A673 (cell line): ENCODE measurements around the gene MYEOV. TPM values are rescaled to one million over a fixed set of nuclear protein-coding genes. Genes with fewer than 3 reads are reported as not detected.
A peak's percentile ranks its signal among the peaks of the same experiment; 100 is the strongest.

Source experiments
- BruUV-seq: library from RNA; stranded (reverse); fragments of 400-500 nt; replicated peaks from 2 replicates; lab custom pipeline; 2021; lab: Mats Ljungman, UMichigan
- CTCF ChIA-PET: fragments of 300-600 bp; sonication (Branson Sonifier 250); formaldehyde crosslinking; loops from one replicate; lab custom pipeline; 2022; ENCODE audit warnings: antibody characterized with exemption; lab: Charles Lee
- POLR2A ChIA-PET: fragments of 300-600 bp; sonication (Branson Sonifier 250); formaldehyde crosslinking; loops from one replicate; lab custom pipeline; 2022; ENCODE audit warnings: antibody characterized with exemption; ENCODE audit not compliant: low non-redundant PET; lab: Charles Lee
- DNase-seq: peaks from one replicate; pipeline ENCODE4 v3.0.0-alpha.2; 2015; ENCODE audit warnings: low spot score
- H3K27ac ChIP-seq: fragments of 200-600 bp; sonication (generic); 2 replicates; pipeline ENCODE4 v1.5.1; 2016; ENCODE audit warnings: mixed run types, low read depth, mild to moderate bottlenecking, mixed read lengths, antibody characterized with exemption, low read length; ENCODE audit not compliant: poor library complexity, severe bottlenecking
- H3K27me3 ChIP-seq: fragments of 200-600 bp; sonication (generic); replicated peaks from 2 replicates; pipeline ENCODE4 v1.6.1; 2017; ENCODE audit warnings: mixed run types, low read depth, mild to moderate bottlenecking, mixed read lengths, antibody characterized with exemption, low read length; ENCODE audit not compliant: insufficient read depth, poor library complexity
- H3K36me3 ChIP-seq: fragments of 200-600 bp; sonication (generic); 2 replicates; pipeline ENCODE4 v1.6.1; 2016; ENCODE audit warnings: mixed run types, mild to moderate bottlenecking, mixed read lengths, antibody characterized with exemption, low read length; ENCODE audit not compliant: insufficient read depth, poor library complexity, severe bottlenecking
- H3K4me1 ChIP-seq: fragments of 200-600 bp; sonication (generic); 2 replicates; pipeline ENCODE4 v1.6.1; 2017; ENCODE audit warnings: mixed run types, mild to moderate bottlenecking, mixed read lengths, antibody characterized with exemption, low read length; ENCODE audit not compliant: insufficient read depth, poor library complexity, severe bottlenecking
- H3K4me3 ChIP-seq: fragments of 200-600 bp; sonication (generic); 2 replicates; pipeline ENCODE4 v1.5.1; 2016; ENCODE audit warnings: low read depth, mixed run types, mild to moderate bottlenecking, mixed read lengths, low read length; ENCODE audit not compliant: poor library complexity, severe bottlenecking
- H3K9me3 ChIP-seq: fragments of 200-600 bp; sonication (generic); 2 replicates; pipeline ENCODE4 v1.6.1; 2016; ENCODE audit warnings: mixed run types, low read depth, mild to moderate bottlenecking, mixed read lengths, antibody characterized with exemption, low read length; ENCODE audit not compliant: poor library complexity, severe bottlenecking
- EZH2 ChIP-seq: fragments of 200-600 bp; sonication (generic); IDR thresholded peaks from 2 replicates; pipeline ENCODE4 v1.6.1; 2017; ENCODE audit warnings: borderline replicate concordance, low read depth, mild to moderate bottlenecking, mixed read lengths, antibody characterized with exemption, low read length; ENCODE audit not compliant: poor library complexity, severe bottlenecking
- intact Hi-C: fragments of 100-400 bp; cut with micrococcal nuclease; formaldehyde crosslinking; loops from one replicate; pipeline ENCODE4 v1.10.0; 2022; ENCODE audit not compliant: unreplicated experiment
- total RNA-seq: library from RNA; stranded (reverse); gene quantifications from 2 replicates; pipeline ENCODE4 v1.2.3, GENCODE V29; 2021
- TF ChIP-seq, protein P1 (sequence below): fragments of 300-800, 200-600 bp; sonication (generic); conservative IDR thresholded peaks from 2 replicates; pipeline ENCODE4 v1.5.1; 2017; ENCODE audit warnings: low read depth, mild to moderate bottlenecking, antibody characterized with exemption, low read length, moderate library complexity, mixed read lengths

Gene MYEOV
- total RNA-seq, 1 experiment from 2014 or later, result 174 TPM

DNA sequence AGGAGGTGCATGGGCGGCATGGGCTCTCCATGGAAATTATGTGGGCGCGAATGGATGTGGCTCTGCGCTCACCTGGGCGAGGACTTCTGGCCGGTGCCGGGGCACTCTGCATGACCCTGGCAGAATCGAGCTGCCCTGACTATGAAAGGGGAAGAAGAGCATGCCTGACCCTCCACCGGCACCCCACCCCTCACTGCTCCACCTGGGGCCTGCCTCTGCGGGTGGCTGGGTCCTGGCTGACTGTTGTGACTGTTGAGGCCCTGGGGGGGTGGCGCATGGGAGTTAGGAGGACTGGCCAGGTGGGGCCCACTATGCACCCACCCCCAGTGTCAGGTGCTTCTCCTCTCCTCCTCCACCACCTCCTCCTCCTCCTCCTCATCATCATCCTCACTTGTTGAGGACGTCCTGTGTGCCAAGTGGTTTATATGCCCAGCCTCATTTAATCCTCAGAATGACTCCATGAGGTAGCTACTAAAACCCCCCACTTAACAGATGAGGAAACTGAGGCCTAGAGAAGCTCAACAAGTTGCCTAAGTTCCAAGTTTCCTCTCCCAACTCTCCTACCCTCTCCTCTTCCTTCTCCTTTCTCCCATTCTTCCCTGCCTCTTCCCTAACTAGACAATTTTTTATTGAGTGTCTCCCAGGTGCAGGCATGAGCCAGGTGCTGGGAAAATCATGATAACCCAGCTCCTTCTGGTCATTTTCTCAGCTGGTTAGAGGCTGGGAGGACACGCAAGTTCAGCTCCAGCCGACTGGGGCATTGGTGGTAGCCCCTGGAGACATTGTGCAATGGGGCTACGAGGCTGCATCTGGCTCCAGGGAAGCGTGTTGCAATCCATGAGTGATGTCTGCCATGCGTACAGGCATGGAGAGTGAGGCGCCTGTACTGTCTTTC, 2.3 kb downstream of the MYEOV start:
- BruUV-seq, result no TSS peak
- Histone ChIP-seq H3K9me3 (no peaks in the 10 kb centered on the region), H3K36me3 (peaks cover 52% of the 10 kb centered on the region), H3K27ac (peak overlapping the region; percentile 92), H3K27me3 (no peaks in the 10 kb centered on the region), H3K4me3 (peak overlapping the region; percentile 77), H3K4me1 (peaks cover 65% of the 10 kb centered on the region)
- ChIA-PET POLR2A (interaction anchor here (0.7 kb wide), 1 partner anchor 82 kb away, joined by 3 read pairs; no protein-coding TSS in a partner anchor), CTCF (interaction anchor here (0.9 to 1.4 kb wide), 2 partner anchors 58 to 325 kb away, joined by 3 read pairs; no protein-coding TSS in a partner anchor)
- no peak for DNase-seq
- no peak for TF ChIP-seq EZH2
- TF ChIP-seq, protein P1, sequence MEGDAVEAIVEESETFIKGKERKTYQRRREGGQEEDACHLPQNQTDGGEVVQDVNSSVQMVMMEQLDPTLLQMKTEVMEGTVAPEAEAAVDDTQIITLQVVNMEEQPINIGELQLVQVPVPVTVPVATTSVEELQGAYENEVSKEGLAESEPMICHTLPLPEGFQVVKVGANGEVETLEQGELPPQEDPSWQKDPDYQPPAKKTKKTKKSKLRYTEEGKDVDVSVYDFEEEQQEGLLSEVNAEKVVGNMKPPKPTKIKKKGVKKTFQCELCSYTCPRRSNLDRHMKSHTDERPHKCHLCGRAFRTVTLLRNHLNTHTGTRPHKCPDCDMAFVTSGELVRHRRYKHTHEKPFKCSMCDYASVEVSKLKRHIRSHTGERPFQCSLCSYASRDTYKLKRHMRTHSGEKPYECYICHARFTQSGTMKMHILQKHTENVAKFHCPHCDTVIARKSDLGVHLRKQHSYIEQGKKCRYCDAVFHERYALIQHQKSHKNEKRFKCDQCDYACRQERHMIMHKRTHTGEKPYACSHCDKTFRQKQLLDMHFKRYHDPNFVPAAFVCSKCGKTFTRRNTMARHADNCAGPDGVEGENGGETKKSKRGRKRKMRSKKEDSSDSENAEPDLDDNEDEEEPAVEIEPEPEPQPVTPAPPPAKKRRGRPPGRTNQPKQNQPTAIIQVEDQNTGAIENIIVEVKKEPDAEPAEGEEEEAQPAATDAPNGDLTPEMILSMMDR, result no peak
- intact Hi-C loops, result loop anchor here (2.0 to 5.0 kb wide), 6 partner anchors 56 to 341 kb away; no protein-coding TSS in a partner anchor

DNA sequence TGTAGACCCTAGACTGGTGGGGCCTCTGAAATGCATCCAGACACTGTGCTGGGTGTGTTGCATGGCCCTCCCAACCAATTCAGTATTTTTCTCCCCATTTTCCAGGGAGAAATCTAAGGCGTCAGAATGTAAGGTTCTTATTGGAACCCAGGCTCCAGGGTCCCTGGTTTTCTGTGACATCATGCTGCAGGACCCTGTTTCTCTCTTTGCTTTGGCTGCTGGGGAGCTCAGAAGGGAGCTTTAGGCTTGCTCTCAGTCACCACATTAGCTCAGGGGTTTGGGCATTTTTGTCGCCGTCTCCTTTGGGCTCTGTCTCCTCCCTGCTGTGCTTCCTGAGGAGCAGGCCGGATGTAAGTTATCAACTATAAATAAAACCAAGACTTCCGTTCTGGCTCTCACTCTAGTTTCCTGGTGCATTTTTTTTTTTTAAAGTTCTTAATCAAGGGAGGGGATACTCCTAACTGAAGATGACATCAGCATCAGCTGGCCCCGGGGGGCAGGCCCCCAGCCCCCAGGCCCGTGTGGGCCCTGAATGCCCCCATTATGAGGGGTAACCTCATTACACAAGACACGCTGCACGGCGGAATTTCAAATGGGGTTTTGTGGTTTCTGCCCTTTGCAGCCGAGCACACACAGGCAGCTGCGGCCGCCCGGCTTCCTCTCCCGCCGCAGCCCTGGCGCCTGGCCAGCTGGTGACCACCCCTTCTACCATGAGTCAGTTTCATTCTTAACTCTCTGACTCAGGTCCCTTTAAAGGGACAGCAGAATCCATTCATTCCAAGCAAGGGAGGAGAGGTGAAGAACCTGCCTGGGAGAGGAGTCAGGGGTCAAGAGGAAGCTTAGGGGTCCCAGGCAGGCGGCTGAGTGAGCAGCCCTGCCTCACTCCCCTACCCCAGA, 3.2 kb downstream of the MYEOV start:
- TF ChIP-seq, protein P1, result no peak
- TF ChIP-seq EZH2, result no peak
- ChIA-PET CTCF (interaction anchor here (0.9 to 1.4 kb wide), 2 partner anchors 57 to 324 kb away, joined by 3 read pairs; no protein-coding TSS in a partner anchor), POLR2A (interaction anchor here (0.7 to 0.9 kb wide), 2 partner anchors 15 to 83 kb away, joined by 3 to 5 read pairs; no protein-coding TSS in a partner anchor)
- no TSS peak for BruUV-seq
- peaks cover 56% of the 10 kb centered on the region for H3K36me3 ChIP-seq
- peaks cover 74% of the 10 kb centered on the region for H3K4me1 ChIP-seq
- peak overlapping the region; percentile 77 for H3K4me3 ChIP-seq
- intact Hi-C loops, result loop anchor here (1.0 to 5.0 kb wide), 7 partner anchors 55 to 340 kb away; no protein-coding TSS in a partner anchor
- H3K27ac ChIP-seq, result peak overlapping the region; percentile 92
- DNase-seq, result peak; percentile 98
- H3K27me3 ChIP-seq, result no peaks in the 10 kb centered on the region
- H3K9me3 ChIP-seq, result no peaks in the 10 kb centered on the region

DNA sequence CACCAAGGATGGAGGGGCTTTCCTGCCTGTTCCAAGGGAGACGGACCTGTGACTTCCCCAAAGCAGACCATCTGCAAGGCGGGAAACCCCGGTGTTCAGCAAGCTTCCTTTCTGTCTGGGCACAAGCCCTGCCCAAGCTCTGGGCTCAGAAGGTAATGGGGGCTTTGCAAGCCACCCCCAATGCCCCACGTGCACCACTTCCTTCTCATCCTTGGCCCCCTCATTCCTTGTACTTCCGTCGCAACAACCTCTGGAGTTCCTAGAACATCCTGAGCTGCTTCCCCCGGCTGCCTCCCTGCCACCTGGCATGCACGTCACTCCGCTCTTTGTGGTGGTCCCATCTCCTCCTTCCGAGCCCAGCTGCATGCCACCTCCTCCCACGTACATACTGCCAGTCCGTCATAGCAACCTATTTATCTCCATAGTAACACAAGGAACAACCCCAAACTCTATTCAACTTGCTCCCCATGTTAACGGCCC, 3.9 kb downstream of the MYEOV start:
- peaks cover 56% of the 10 kb centered on the region for H3K36me3 ChIP-seq
- H3K4me1 ChIP-seq, result peaks cover 76% of the 10 kb centered on the region
- H3K4me3 ChIP-seq, result peak overlapping the region; percentile 77
- no peaks in the 10 kb centered on the region for H3K27me3 ChIP-seq
- DNase-seq, result no peak
- peak overlapping the region; percentile 92 for H3K27ac ChIP-seq
- TF ChIP-seq, protein P1, result no peak
- TF ChIP-seq EZH2, result no peak
- no peaks in the 10 kb centered on the region for H3K9me3 ChIP-seq
- intact Hi-C loops, result loop anchor here (1.0 to 5.0 kb wide), 7 partner anchors 54 to 339 kb away; no protein-coding TSS in a partner anchor
- ChIA-PET CTCF (interaction anchor here (1.1 to 1.4 kb wide), 2 partner anchors 56 to 92 kb away, joined by 3 read pairs; no protein-coding TSS in a partner anchor), POLR2A (interaction anchor here (0.9 kb wide), 1 partner anchor 15 kb away, joined by 5 read pairs; no protein-coding TSS in a partner anchor)
- no TSS peak for BruUV-seq
